Mesendoderm (in vitro differentiated cells): ENCODE measurements around the gene ABHD5.
"Not testable (repeated sequence)": the region's sequence is repeated elsewhere in the genome, so short reads cannot be mapped to it uniquely, and the experiment has no call there.

Experiments
- DNase-seq: peaks from one replicate; pipeline ENCODE4 v3.0.0; 2013
- H2AK5ac ChIP-seq: 2 replicates; pipeline ENCODE4 v1.6.1; 2013; ENCODE audit warnings: low read length, inconsistent platforms
- H2BK120ac ChIP-seq: 2 replicates; pipeline ENCODE4 v1.6.1; 2013; ENCODE audit warnings: low read depth, mild to moderate bottlenecking, low read length, moderate library complexity, mixed read lengths
- H2BK15ac ChIP-seq: replicated peaks from 2 replicates; pipeline ENCODE4 v1.6.1; 2013; ENCODE audit warnings: low read depth, mild to moderate bottlenecking, moderate library complexity
- H2BK5ac ChIP-seq: 2 replicates; pipeline ENCODE4 v1.6.1; 2013; ENCODE audit warnings: low read length, inconsistent platforms
- H3K18ac ChIP-seq: 2 replicates; pipeline ENCODE4 v1.6.1; 2013; ENCODE audit warnings: mild to moderate bottlenecking, low read length, mixed read lengths
- H3K23ac ChIP-seq: one replicate; pipeline ENCODE4 v1.6.1; 2013; ENCODE audit warnings: low read length
- H3K27ac ChIP-seq: 2 replicates; pipeline ENCODE4 v1.5.1; 2013; ENCODE audit warnings: low read depth, mild to moderate bottlenecking, inconsistent platforms, low read length, moderate library complexity
- H3K27me3 ChIP-seq: 2 replicates; pipeline ENCODE4 v1.6.1; 2013; ENCODE audit warnings: low read length, control low read depth, mild to moderate bottlenecking, inconsistent platforms; ENCODE audit not compliant: insufficient read depth, poor library complexity
- H3K36me3 ChIP-seq: 2 replicates; pipeline ENCODE4 v1.6.1; 2013; ENCODE audit warnings: low read length, inconsistent platforms; ENCODE audit not compliant: control insufficient read depth, insufficient read depth
- H3K4ac ChIP-seq: one replicate; pipeline ENCODE4 v1.6.1; 2013; ENCODE audit warnings: low read depth, mild to moderate bottlenecking, low read length, moderate library complexity
- H3K4me1 ChIP-seq: 2 replicates; pipeline ENCODE4 v1.6.1; 2013; ENCODE audit warnings: low read depth, low read length, inconsistent platforms; ENCODE audit not compliant: control insufficient read depth
- H3K4me2 ChIP-seq: 2 replicates; pipeline ENCODE4 v1.6.1; 2013; ENCODE audit warnings: low read length
- H3K4me3 ChIP-seq: 2 replicates; pipeline ENCODE4 v1.5.1; 2013; ENCODE audit warnings: mild to moderate bottlenecking, low read length
- H3K56ac ChIP-seq: one replicate; pipeline ENCODE4 v1.6.1; 2013; ENCODE audit warnings: low read length
- H3K79me1 ChIP-seq: 2 replicates; pipeline ENCODE4 v1.6.1; 2013; ENCODE audit warnings: low read length, inconsistent platforms
- H3K79me2 ChIP-seq: 2 replicates; pipeline ENCODE4 v1.6.1; 2013; ENCODE audit warnings: mild to moderate bottlenecking, low read length; ENCODE audit not compliant: control insufficient read depth, insufficient read depth
- H3K9ac ChIP-seq: 2 replicates; pipeline ENCODE4 v1.6.1; 2013; ENCODE audit warnings: low read length, inconsistent platforms
- H4K5ac ChIP-seq: one replicate; pipeline ENCODE4 v1.6.1; 2013; ENCODE audit warnings: low read length
- H4K8ac ChIP-seq: one replicate; pipeline ENCODE4 v1.6.1; 2013; ENCODE audit warnings: low read depth, mild to moderate bottlenecking, control low read depth, low read length, moderate library complexity
- WGBS: extraction: QIAGEN DNeasy Blood & Tissue Kit; methylation state at CpG from one replicate; pipeline ENCODE4 v1.1.7; 2013; ENCODE audit warnings: low lambda C conversion rate, missing lambda C conversion rate; ENCODE audit not compliant: insufficient coverage; ENCODE audit errors: extremely low coverage; 5-methylcytosine and 5-hydroxymethylcytosine counted together

The ABHD5 gene

DNA sequence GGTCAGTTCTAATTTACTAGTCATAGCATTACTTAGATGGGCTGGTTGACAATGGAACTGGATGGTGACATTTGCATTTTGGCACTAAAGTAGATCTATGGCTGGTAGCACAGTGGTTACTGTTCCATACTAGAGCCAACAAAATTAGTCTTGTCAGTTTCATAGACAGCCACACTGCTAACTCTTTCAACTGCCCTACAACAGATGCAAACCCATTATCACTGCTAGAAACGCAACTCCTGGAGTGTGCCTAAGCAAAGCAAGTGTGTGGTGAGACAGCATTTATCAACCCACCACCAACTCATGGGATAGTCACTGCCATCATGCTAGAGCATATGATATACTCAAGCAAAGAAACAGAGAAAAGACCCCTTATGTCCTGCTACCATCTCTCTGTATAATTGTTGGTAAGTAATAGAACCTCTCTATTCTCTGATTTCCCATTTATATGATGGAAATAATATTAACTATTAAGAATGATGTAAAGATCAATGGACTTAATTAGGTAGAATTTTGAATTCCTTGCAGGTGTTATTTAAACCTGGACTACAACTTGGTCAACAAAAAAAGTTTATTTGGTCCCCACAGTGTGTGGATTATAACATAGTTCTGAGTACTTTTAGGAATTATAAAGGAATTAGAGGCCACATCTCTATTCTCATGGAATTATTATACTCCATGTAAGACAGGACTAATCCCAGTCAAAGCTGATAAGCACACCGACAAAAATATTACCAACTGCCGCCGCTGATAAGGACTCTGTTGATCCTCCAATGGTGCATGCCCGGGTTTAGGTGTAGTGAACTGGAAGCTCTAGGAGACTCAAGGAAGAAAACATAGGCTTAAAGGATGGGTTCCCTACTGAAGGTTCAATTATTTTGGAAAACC lies 19.9 kb upstream of the ABHD5 start:
- H3K36me3 ChIP-seq = no peaks in the 10 kb centered on the region
- H4K5ac ChIP-seq = no peak overlapping the region
- H3K18ac ChIP-seq = no peak overlapping the region
- DNase-seq = no peak
- no peak overlapping the region for H3K4ac ChIP-seq
- H3K4me3 ChIP-seq = no peak overlapping the region
- no peak overlapping the region for H2AK5ac ChIP-seq
- no peak overlapping the region for H2BK15ac ChIP-seq
- no peaks in the 10 kb centered on the region for H3K79me1 ChIP-seq
- H3K4me1 ChIP-seq = no peaks in the 10 kb centered on the region
- no peak overlapping the region for H2BK5ac ChIP-seq
- no peak overlapping the region for H4K8ac ChIP-seq
- H2BK120ac ChIP-seq = no peak overlapping the region
- no peak overlapping the region for H3K27ac ChIP-seq
- no CpG with 5 or more reads among the region's 5 CpGs for WGBS
- no peak overlapping the region for H3K4me2 ChIP-seq
- no peaks in the 10 kb centered on the region for H3K79me2 ChIP-seq
- no peak overlapping the region for H3K56ac ChIP-seq
- no peaks in the 10 kb centered on the region for H3K27me3 ChIP-seq
- no peak overlapping the region for H3K9ac ChIP-seq
- H3K23ac ChIP-seq = no peak overlapping the region

GRCh38 chr3:43674345-43675085 lies 16.2 kb upstream of the ABHD5 start:
- Histone ChIP-seq H2BK15ac (no peak overlapping the region), H3K4me3 (no peak overlapping the region), H3K36me3 (no peaks in the 10 kb centered on the region), H3K27me3 (no peaks in the 10 kb centered on the region), H3K56ac (no peak overlapping the region), H2AK5ac (no peak overlapping the region), H3K79me2 (no peaks in the 10 kb centered on the region), H3K4me2 (no peak overlapping the region), H3K27ac (no peak overlapping the region), H3K23ac (no peak overlapping the region), H3K4me1 (no peaks in the 10 kb centered on the region), H3K9ac (no peak overlapping the region), H3K79me1 (no peaks in the 10 kb centered on the region), H3K4ac (no peak overlapping the region), H3K18ac (no peak overlapping the region), H2BK5ac (no peak overlapping the region), H2BK120ac (no peak overlapping the region), H4K5ac (no peak overlapping the region), H4K8ac (no peak overlapping the region)
- no peak for DNase-seq
- WGBS = no CpG with 5 or more reads among the region's 3 CpGs

- no peak overlapping the region for H3K27ac ChIP-seq
- no peak overlapping the region for H2AK5ac ChIP-seq
Measured at GRCh38 chr3:43675593-43675992, 15.1 kb upstream of the ABHD5 start.

DNA sequence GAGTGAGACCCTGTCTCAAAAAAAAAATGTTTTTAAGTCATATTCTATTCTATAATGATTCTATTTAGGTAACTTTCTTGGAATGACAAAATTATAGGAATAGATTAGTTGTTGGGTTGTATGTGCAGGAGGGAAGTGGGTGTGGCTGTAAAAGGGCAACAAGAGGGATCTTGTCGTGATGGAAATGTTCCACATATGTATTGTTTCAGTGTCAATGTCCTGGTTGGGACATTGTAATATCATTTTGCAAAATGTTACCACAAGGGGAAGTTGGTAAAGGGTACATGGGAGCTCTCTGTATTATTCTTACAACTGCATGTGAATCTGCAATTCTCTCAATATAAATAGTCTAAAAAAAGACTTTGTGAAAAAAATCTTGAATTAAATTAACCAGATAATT lies 14.3 kb upstream of the ABHD5 start:
- H3K4ac ChIP-seq = no peak overlapping the region
- H3K79me2 ChIP-seq = no peaks in the 10 kb centered on the region
- H3K18ac ChIP-seq = no peak overlapping the region
- H3K27me3 ChIP-seq = no peaks in the 10 kb centered on the region
- H3K4me2 ChIP-seq = no peak overlapping the region
- H4K8ac ChIP-seq = no peak overlapping the region
- H3K79me1 ChIP-seq = no peaks in the 10 kb centered on the region
- no peak overlapping the region for H2BK5ac ChIP-seq
- H3K9ac ChIP-seq = no peak overlapping the region
- H3K36me3 ChIP-seq = no peaks in the 10 kb centered on the region
- no CpG with 5 or more reads among the region's 1 CpG for WGBS
- H3K27ac ChIP-seq = no peak overlapping the region
- no peak overlapping the region for H2BK120ac ChIP-seq
- no peak overlapping the region for H2AK5ac ChIP-seq
- no peak overlapping the region for H3K23ac ChIP-seq
- no peak overlapping the region for H3K56ac ChIP-seq
- H2BK15ac ChIP-seq = no peak overlapping the region
- no peak overlapping the region for H4K5ac ChIP-seq
- H3K4me3 ChIP-seq = no peak overlapping the region
- H3K4me1 ChIP-seq = no peaks in the 10 kb centered on the region
- DNase-seq = no peak

More at GRCh38 chr3:43675593-43675992, 15.1 kb upstream of the ABHD5 start:
- Histone ChIP-seq H3K79me1 (no peaks in the 10 kb centered on the region), H2BK15ac (no peak overlapping the region), H3K4me2 (no peak overlapping the region), H3K79me2 (no peaks in the 10 kb centered on the region), H2BK120ac (no peak overlapping the region), H3K4me3 (no peak overlapping the region), H3K9ac (no peak overlapping the region), H3K4ac (no peak overlapping the region), H4K8ac (no peak overlapping the region), H3K23ac (no peak overlapping the region), H3K27me3 (no peaks in the 10 kb centered on the region), H3K56ac (no peak overlapping the region), H3K18ac (no peak overlapping the region), H3K36me3 (no peaks in the 10 kb centered on the region), H3K4me1 (no peaks in the 10 kb centered on the region), H2BK5ac (no peak overlapping the region), H4K5ac (no peak overlapping the region)
- DNase-seq = no peak

- H3K4ac ChIP-seq, H3K9ac ChIP-seq, H3K4me3 ChIP-seq, H3K27me3 ChIP-seq, H2BK5ac ChIP-seq, H3K56ac ChIP-seq, H3K23ac ChIP-seq, H3K79me1 ChIP-seq, H2BK120ac ChIP-seq, H3K36me3 ChIP-seq, H3K79me2 ChIP-seq, DNase-seq, H4K8ac ChIP-seq, H2AK5ac ChIP-seq, H4K5ac ChIP-seq, H3K27ac ChIP-seq, H2BK15ac ChIP-seq, H3K4me1 ChIP-seq, H3K18ac ChIP-seq, H3K4me2 ChIP-seq: not testable (repeated sequence)
- no CpG with 5 or more reads among the region's 8 CpGs for WGBS
Measured at GRCh38 chr3:43678375-43678774, 12.4 kb upstream of the ABHD5 start.
